DND-41 (cell line): ENCODE measurements around the gene ADARB2.
A peak's percentile ranks its signal among the peaks of the same experiment; 100 is the strongest.

Experiments
- ATAC-seq: fragments of 200-7000 bp; cut with Tn5 transposase; 3 replicates; pipeline ENCODE4 v1.9.1; 2021; ENCODE audit warnings: low read depth; ENCODE audit not compliant: insufficient read depth
- DNase-seq: peaks from one replicate; pipeline ENCODE4 v3.0.0-alpha.2; 2020
- H2AFZ ChIP-seq: 2 replicates; pipeline ENCODE4 v1.6.0; 2012; ENCODE audit warnings: low read depth, low read length
- H3K27ac ChIP-seq: 2 replicates; pipeline ENCODE4 v1.5.1; 2012; ENCODE audit warnings: low read length, inconsistent platforms
- H3K27me3 ChIP-seq: fragments of 200-600 bp; sonication (generic); 2 replicates; pipeline ENCODE4 v1.6.0; 2012; ENCODE audit warnings: low read length, mild to moderate bottlenecking, inconsistent platforms; ENCODE audit not compliant: insufficient read depth, poor library complexity
- H3K36me3 ChIP-seq: 2 replicates; pipeline ENCODE4 v1.5.1; 2012; ENCODE audit warnings: low read length, inconsistent platforms; ENCODE audit not compliant: insufficient read depth
- H3K4me1 ChIP-seq: 2 replicates; pipeline ENCODE4 v1.5.1; 2012; ENCODE audit warnings: mild to moderate bottlenecking, low read length; ENCODE audit not compliant: insufficient read depth
- H3K4me2 ChIP-seq: 2 replicates; pipeline ENCODE4 v1.6.0; 2012; ENCODE audit warnings: mild to moderate bottlenecking, moderate library complexity, low read length, inconsistent platforms; ENCODE audit not compliant: insufficient read depth
- H3K4me3 ChIP-seq, 2 experiments: fragments of 200-600 bp in 1 of 2; shearing (Covaris generic) in 1 of 2; 2 replicates each; pipeline ENCODE4 v1.5.1; 2012 to 2016; ENCODE audit warnings: inconsistent platforms in 2 of 2, low read length in 2 of 2, mild to moderate bottlenecking in 2 of 2, low read depth in 1 of 2, moderate library complexity in 1 of 2
- H3K79me2 ChIP-seq: 2 replicates; pipeline ENCODE4 v1.6.0; 2012; ENCODE audit warnings: low read length, inconsistent platforms; ENCODE audit not compliant: insufficient read depth
- H3K9ac ChIP-seq: 2 replicates; pipeline ENCODE4 v1.6.0; 2012; ENCODE audit warnings: low read depth, mild to moderate bottlenecking, inconsistent platforms, low read length, moderate library complexity
- H3K9me3 ChIP-seq: 2 replicates; pipeline ENCODE4 v1.5.1; 2012; ENCODE audit warnings: low read length, moderate library complexity, mild to moderate bottlenecking, inconsistent platforms; ENCODE audit not compliant: insufficient read depth, severe bottlenecking
- H4K20me1 ChIP-seq: 2 replicates; pipeline ENCODE4 v1.6.0; 2012; ENCODE audit warnings: low read length; ENCODE audit not compliant: insufficient read depth
- CTCF ChIP-seq: IDR thresholded peaks from 2 replicates; pipeline ENCODE4 v1.5.1; 2012; ENCODE audit warnings: borderline replicate concordance, low read length, moderate library complexity, mild to moderate bottlenecking; ENCODE audit not compliant: poor library complexity, severe bottlenecking; ENCODE audit errors: extremely low read depth
- EZH2 ChIP-seq: IDR thresholded peaks from 3 replicates; pipeline ENCODE4 v1.6.1; 2012; ENCODE audit warnings: borderline replicate concordance, low read depth, mild to moderate bottlenecking, moderate library complexity, low read length, inconsistent platforms; ENCODE audit not compliant: severe bottlenecking

The ADARB2 gene

GRCh38 chr10:1467334-1468076 lies 269.8 kb downstream of the ADARB2 start:
- Histone ChIP-seq H3K27ac (no peak overlapping the region; the same call in 1 of the 2 replicates), H3K4me2 (no peak overlapping the region), H3K36me3 (no peaks in the 10 kb centered on the region), H3K9me3 (no peaks in the 10 kb centered on the region), H3K9ac (no peak overlapping the region), H3K4me3 (no peak overlapping the region), H4K20me1 (no peaks in the 10 kb centered on the region), H3K27me3 (no peaks in the 10 kb centered on the region), H2AFZ (no peak overlapping the region), H3K4me1 (peaks cover 49% of the 10 kb centered on the region), H3K79me2 (no peaks in the 10 kb centered on the region)
- DNase-seq, result no peak
- ATAC-seq, result no peak
- TF ChIP-seq EZH2, result no peak
- no peak for TF ChIP-seq CTCF

GRCh38 chr10:1465993-1466764 lies 271.1 kb downstream of the ADARB2 start:
- H3K4me2 ChIP-seq, result no peak overlapping the region
- H4K20me1 ChIP-seq, result no peaks in the 10 kb centered on the region
- H3K27me3 ChIP-seq, result no peaks in the 10 kb centered on the region
- no peak for DNase-seq
- H3K36me3 ChIP-seq, result no peaks in the 10 kb centered on the region
- no peak overlapping the region for H2AFZ ChIP-seq
- peak overlapping the region; percentile 87 for H3K27ac ChIP-seq
- H3K9me3 ChIP-seq, result no peaks in the 10 kb centered on the region
- no peak overlapping the region for H3K4me3 ChIP-seq
- H3K9ac ChIP-seq, result no peak overlapping the region
- ATAC-seq, result no peak
- peaks cover 56% of the 10 kb centered on the region for H3K4me1 ChIP-seq
- TF ChIP-seq CTCF (no peak), EZH2 (no peak)
- no peaks in the 10 kb centered on the region for H3K79me2 ChIP-seq

GRCh38 chr10:1465418-1465911 lies 271.9 kb downstream of the ADARB2 start:
- H4K20me1 ChIP-seq, result no peaks in the 10 kb centered on the region
- no peaks in the 10 kb centered on the region for H3K27me3 ChIP-seq
- DNase-seq (peak; percentile 52), ATAC-seq (peak; percentile 12; the same call in 1 of the 3 replicates)
- no peaks in the 10 kb centered on the region for H3K79me2 ChIP-seq
- no peaks in the 10 kb centered on the region for H3K36me3 ChIP-seq
- no peak overlapping the region for H3K4me3 ChIP-seq
- no peak overlapping the region; the same call in 1 of the 2 replicates for H3K9ac ChIP-seq
- H3K4me1 ChIP-seq, result peaks cover 59% of the 10 kb centered on the region
- no peak overlapping the region for H3K4me2 ChIP-seq
- no peak overlapping the region for H2AFZ ChIP-seq
- peak overlapping the region; percentile 87 for H3K27ac ChIP-seq
- TF ChIP-seq EZH2 (no peak), CTCF (no peak)
- H3K9me3 ChIP-seq, result no peaks in the 10 kb centered on the region
